ENCODE measurements around the gene TRAPPC1.
"Not testable (repeated sequence)": the region's sequence is repeated elsewhere in the genome, so short reads cannot be mapped to it uniquely, and the experiment has no call there.

Gene TRAPPC1

GRCh38 chr17:7931709-7932482 is at the start of gene TRAPPC1, which contains the start of gene CNTROB:
Gene TRAPPC1 (minus strand): TSS chr17:7931946. CDS start chr17:7931829, 117 bp downstream.
Gene CNTROB (plus strand): TSS chr17:7932206. CDS start chr17:7933080, 874 bp downstream.
- peak; percentile 98 to 100 for DNase-seq

GRCh38 chr17:7977805-7978204 is 46.1 kb upstream of the TRAPPC1 start:
- DNase-seq, result no peak

GRCh38 chr17:7977039-7977438 is 45.3 kb upstream of the TRAPPC1 start:
- no peak for DNase-seq

- DNase-seq, result no peak
These were observed 42.9 kb upstream of the TRAPPC1 start for GRCh38 chr17:7974638-7975131.

GRCh38 chr17:7972131-7972785 is 40.5 kb upstream of the TRAPPC1 start:
- no peak for DNase-seq

GRCh38 chr17:7971651-7972050 is 39.9 kb upstream of the TRAPPC1 start:
- no peak for DNase-seq

GRCh38 chr17:7969433-7969832 is 37.7 kb upstream of the TRAPPC1 start:
- no peak for DNase-seq

- DNase-seq, result no peak
These were observed 36.0 kb upstream of the TRAPPC1 start for GRCh38 chr17:7967751-7968150.

GRCh38 chr17:7961421-7961820 is 29.7 kb upstream of the TRAPPC1 start:
- no peak for DNase-seq

- no peak for DNase-seq
These were observed 27.9 kb upstream of the TRAPPC1 start for GRCh38 chr17:7959503-7960253.

- DNase-seq, result no peak
These were observed 24.7 kb upstream of the TRAPPC1 start for GRCh38 chr17:7956228-7956965.

GRCh38 chr17:7955414-7956227 is 23.9 kb upstream of the TRAPPC1 start:
- no peak for DNase-seq

GRCh38 chr17:7953266-7953665 is 21.5 kb upstream of the TRAPPC1 start:
- not testable (repeated sequence) for DNase-seq

- DNase-seq, result no peak
These were observed 19.5 kb upstream of the TRAPPC1 start for GRCh38 chr17:7951143-7951792.

GRCh38 chr17:7950578-7950977 is 18.8 kb upstream of the TRAPPC1 start:
- DNase-seq, result no peak

GRCh38 chr17:7947651-7948050 is 15.9 kb upstream of the TRAPPC1 start:
- DNase-seq, result no peak

- no peak for DNase-seq
These were observed 14.7 kb upstream of the TRAPPC1 start for GRCh38 chr17:7946441-7946840.

- no peak for DNase-seq
These were observed 13.9 kb upstream of the TRAPPC1 start for GRCh38 chr17:7945651-7946050.

- no peak for DNase-seq
These were observed 12.6 kb upstream of the TRAPPC1 start for GRCh38 chr17:7944326-7944725.

- no peak for DNase-seq
These were observed 11.5 kb upstream of the TRAPPC1 start for GRCh38 chr17:7943291-7943690.

- DNase-seq, result no peak
These were observed 9.0 kb upstream of the TRAPPC1 start for GRCh38 chr17:7940743-7941142.
